Measurements from ENCODE around the gene NDUFB1. TPM values are rescaled to one million over a fixed set of nuclear protein-coding genes. Genes with fewer than 3 reads are reported as not detected.

The NDUFB1 gene
- total and polyA plus RNA-seq, 2 experiments from 2014 or later = 136 to 336 TPM

- H3K4me2 ChIP-seq (ENCODE audit: unreplicated experiment) = peak overlapping the region; percentile 40
- no peaks in the 10 kb centered on the region for H3K9me2 ChIP-seq (ENCODE audit: insufficient read depth)
- WGBS, 2 experiments (ENCODE audit: low coverage in 1 of 2, low lambda C conversion rate in 2 of 2, missing lambda C conversion rate in 2 of 2) = 24 to 28% methylated on average over 3 of the region's 3 CpGs
- peak; percentile 57 for DNase-seq
- peaks cover 12% of the 10 kb centered on the region for H3K4me1 ChIP-seq (ENCODE audit: insufficient read depth)
- H3K27me3 ChIP-seq (replicated peaks; ENCODE audit: insufficient read depth) = no peaks in the 10 kb centered on the region
- peaks cover 37% of the 10 kb centered on the region for H3K36me3 ChIP-seq (ENCODE audit: low read depth)
- in situ Hi-C loops (cut with MboI) = no loop called here
- H4K20me1 ChIP-seq (ENCODE audit: insufficient read depth) = no peaks in the 10 kb centered on the region
- H3K9ac ChIP-seq = peak overlapping the region; percentile 17
- H3K4me3 ChIP-seq = 0 out of 2 replicates have a peak overlapping the region, but pooled peaks have one; percentile 9
- no peak overlapping the region for H2AFZ ChIP-seq
- peaks cover 16% of the 10 kb centered on the region; the same call in 1 of the 2 replicates for H3F3A ChIP-seq (ENCODE audit: insufficient read depth)
- no peak for TF ChIP-seq EZH2 (IDR thresholded peaks at IDR 0.05; ENCODE audit: insufficient read depth, poor library complexity, severe bottlenecking)
- no peak for TF ChIP-seq EZH2phosphoT487 (IDR thresholded peaks at IDR 0.05; ENCODE audit: insufficient read depth, low read depth)
- H3K79me2 ChIP-seq (ENCODE audit: insufficient read depth) = 0 out of 2 replicates have a peak, but pooled peaks cover 4% of the 10 kb centered on the region
- H3K9me3 ChIP-seq (ENCODE audit: low read depth) = no peaks in the 10 kb centered on the region
- peak overlapping the region; percentile 37 for H3K27ac ChIP-seq
Measured at GRCh38 chr14:92154283-92154942, 32.9 kb upstream of the NDUFB1 start.

DNA sequence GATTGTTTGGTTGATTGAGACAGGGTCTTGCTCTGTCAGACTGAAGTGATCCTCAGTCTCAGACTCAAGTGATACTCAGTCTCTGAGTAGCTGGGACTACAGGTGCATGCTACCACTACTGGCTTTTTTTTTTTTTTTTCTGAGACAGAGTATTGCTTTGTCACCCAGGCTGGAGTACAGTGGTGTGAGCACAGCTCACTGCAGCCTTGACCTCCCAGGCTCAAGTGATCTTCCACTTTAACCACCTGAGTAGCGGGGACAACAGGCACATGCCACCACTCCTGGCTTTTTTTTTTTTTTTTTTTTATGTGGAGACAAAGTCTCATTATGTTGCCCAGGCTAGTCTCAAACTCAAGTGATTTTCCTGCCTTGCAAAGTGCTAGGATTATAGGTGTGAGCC is 32.1 kb upstream of the NDUFB1 start:
- TF ChIP-seq EZH2 (IDR thresholded peaks at IDR 0.05; ENCODE audit: insufficient read depth, poor library complexity, severe bottlenecking) (no peak), EZH2phosphoT487 (IDR thresholded peaks at IDR 0.05; ENCODE audit: insufficient read depth, low read depth) (no peak)
- Histone ChIP-seq H3K4me3 (no peak overlapping the region), H3K9me2 (ENCODE audit: insufficient read depth) (no peaks in the 10 kb centered on the region), H3K27ac (peak overlapping the region; percentile 37), H3K79me2 (ENCODE audit: insufficient read depth) (0 out of 2 replicates have a peak, but pooled peaks cover 4% of the 10 kb centered on the region), H3K27me3 (replicated peaks; ENCODE audit: insufficient read depth) (no peaks in the 10 kb centered on the region), H4K20me1 (ENCODE audit: insufficient read depth) (no peaks in the 10 kb centered on the region), H3F3A (ENCODE audit: insufficient read depth) (peaks cover 9% of the 10 kb centered on the region; the same call in 1 of the 2 replicates), H3K4me2 (ENCODE audit: unreplicated experiment) (no peak overlapping the region), H3K9me3 (ENCODE audit: low read depth) (no peaks in the 10 kb centered on the region), H3K36me3 (ENCODE audit: low read depth) (peaks cover 33% of the 10 kb centered on the region), H3K9ac (no peak overlapping the region), H3K4me1 (ENCODE audit: insufficient read depth) (peaks cover 12% of the 10 kb centered on the region), H2AFZ (no peak overlapping the region)
- no peak for DNase-seq
- in situ Hi-C loops (cut with MboI) = no loop called here
- WGBS, 2 experiments (ENCODE audit: low coverage in 1 of 2, low lambda C conversion rate in 2 of 2, missing lambda C conversion rate in 2 of 2) = 97 to 100% methylated on average over 1 of the region's 1 CpG

- Histone ChIP-seq H3K27ac (no peak overlapping the region), H3K27me3 (replicated peaks; ENCODE audit: insufficient read depth) (no peaks in the 10 kb centered on the region), H3K36me3 (ENCODE audit: low read depth) (peaks cover 52% of the 10 kb centered on the region), H3K9ac (no peak overlapping the region), H3F3A (ENCODE audit: insufficient read depth) (no peaks in the 10 kb centered on the region), H3K9me3 (ENCODE audit: low read depth) (no peaks in the 10 kb centered on the region), H3K9me2 (ENCODE audit: insufficient read depth) (no peaks in the 10 kb centered on the region), H4K20me1 (ENCODE audit: insufficient read depth) (no peaks in the 10 kb centered on the region), H3K4me2 (ENCODE audit: unreplicated experiment) (no peak overlapping the region), H3K4me3 (no peak overlapping the region), H3K79me2 (ENCODE audit: insufficient read depth) (0 out of 2 replicates have a peak, but pooled peaks cover 15% of the 10 kb centered on the region), H2AFZ (no peak overlapping the region), H3K4me1 (ENCODE audit: insufficient read depth) (no peaks in the 10 kb centered on the region)
- WGBS, 2 experiments (ENCODE audit: low coverage in 1 of 2, low lambda C conversion rate in 2 of 2, missing lambda C conversion rate in 2 of 2) = 95 to 98% methylated on average over 2 of the region's 2 CpGs
- in situ Hi-C loops (cut with MboI) = loop anchor here (5.0 to 25.0 kb wide), 2 partner anchors 318 to 643 kb away; partner anchors contain the start of gene GOLGA5
- TF ChIP-seq EZH2phosphoT487 (IDR thresholded peaks at IDR 0.05; ENCODE audit: insufficient read depth, low read depth) (no peak), EZH2 (IDR thresholded peaks at IDR 0.05; ENCODE audit: insufficient read depth, poor library complexity, severe bottlenecking) (no peak)
- peak; percentile 37 for DNase-seq
Measured at GRCh38 chr14:92144708-92145107, 23.2 kb upstream of the NDUFB1 start.

DNA sequence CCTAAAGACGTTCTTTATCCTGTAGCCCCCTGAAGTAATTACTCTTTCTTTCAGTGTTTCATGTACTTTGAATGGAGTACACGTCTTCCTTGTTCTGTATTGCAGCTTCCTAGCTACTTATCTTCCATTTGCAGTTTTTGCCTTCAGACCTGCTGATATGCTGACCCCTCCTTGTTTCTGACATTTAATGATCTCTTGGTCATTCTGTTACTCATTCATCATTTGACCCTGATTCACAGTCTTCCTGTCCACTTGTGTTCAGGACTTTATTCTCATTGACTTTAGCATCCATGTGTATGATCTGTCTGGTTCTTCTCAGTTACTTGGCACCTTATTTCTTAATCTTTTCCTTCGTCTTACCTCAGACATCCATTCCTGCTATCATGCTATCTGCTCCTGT is 22.5 kb upstream of the NDUFB1 start:
- TF ChIP-seq EZH2phosphoT487 (IDR thresholded peaks at IDR 0.05; ENCODE audit: insufficient read depth, low read depth) (no peak), EZH2 (IDR thresholded peaks at IDR 0.05; ENCODE audit: insufficient read depth, poor library complexity, severe bottlenecking) (no peak)
- in situ Hi-C loops (cut with MboI) = loop anchor here (5.0 to 25.0 kb wide), 2 partner anchors 318 to 643 kb away; partner anchors contain the start of gene GOLGA5
- Histone ChIP-seq H3K9ac (no peak overlapping the region), H3K27me3 (replicated peaks; ENCODE audit: insufficient read depth) (no peaks in the 10 kb centered on the region), H3K79me2 (ENCODE audit: insufficient read depth) (0 out of 2 replicates have a peak, but pooled peaks cover 15% of the 10 kb centered on the region), H3K4me3 (no peak overlapping the region), H3K27ac (no peak overlapping the region), H3K9me3 (ENCODE audit: low read depth) (no peaks in the 10 kb centered on the region), H3K4me2 (ENCODE audit: unreplicated experiment) (no peak overlapping the region), H3F3A (ENCODE audit: insufficient read depth) (no peaks in the 10 kb centered on the region), H3K4me1 (ENCODE audit: insufficient read depth) (no peaks in the 10 kb centered on the region), H4K20me1 (ENCODE audit: insufficient read depth) (no peaks in the 10 kb centered on the region), H3K36me3 (ENCODE audit: low read depth) (peaks cover 52% of the 10 kb centered on the region), H3K9me2 (ENCODE audit: insufficient read depth) (no peaks in the 10 kb centered on the region), H2AFZ (no peak overlapping the region)
- 81 to 86% methylated on average over 3 of the region's 3 CpGs for WGBS, 2 experiments (ENCODE audit: low coverage in 1 of 2, low lambda C conversion rate in 2 of 2, missing lambda C conversion rate in 2 of 2)
- DNase-seq = no peak
